Measurements from ENCODE around the gene TMEM50B. TPM values are rescaled to one million over a fixed set of nuclear protein-coding genes. Genes with fewer than 3 reads are reported as not detected.
"Not testable (repeated sequence)": the region's sequence is repeated elsewhere in the genome, so short reads cannot be mapped to it uniquely, and the experiment has no call there.

Gene TMEM50B
- total and polyA plus RNA-seq, 3 donors from 2014 or later = 57.8 to 115 (median 70.6) TPM

DNA sequence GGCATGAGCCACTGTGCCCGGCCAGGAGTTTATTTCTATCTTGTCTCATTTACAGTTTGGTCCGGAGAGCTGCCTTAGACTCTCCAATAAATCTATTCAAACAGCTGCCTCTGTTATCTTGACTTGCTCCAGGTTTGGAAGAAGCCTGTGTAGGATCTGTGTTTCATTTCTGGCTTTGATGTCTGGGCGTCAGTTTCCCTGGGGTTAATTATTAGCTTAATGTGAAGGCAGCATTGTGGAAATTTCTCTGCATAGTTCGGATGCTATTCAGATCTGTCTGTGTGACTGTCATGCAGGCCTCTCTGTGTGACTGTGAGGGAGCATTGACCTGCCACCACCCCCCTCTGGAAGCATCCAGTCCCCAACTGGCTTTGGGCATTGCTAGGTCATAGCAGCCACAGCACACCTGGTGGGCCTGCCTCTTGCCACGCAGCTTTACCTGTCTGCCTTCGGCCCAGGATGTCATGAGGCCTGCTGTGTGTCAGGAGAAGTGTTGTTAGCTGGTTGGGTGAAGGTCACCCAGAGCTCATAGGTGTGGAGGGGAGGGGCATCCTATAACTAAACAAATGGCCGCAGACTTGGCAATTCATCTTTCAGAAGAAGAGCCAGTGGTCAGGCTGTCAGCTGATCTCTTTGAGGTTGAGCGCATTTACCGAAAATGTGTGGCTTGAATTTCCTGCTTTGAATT is 66.8 kb downstream of the TMEM50B start:
- Histone ChIP-seq H3K9me3 (no peaks in the 10 kb centered on the region), H3K4me1 (peaks cover 34% of the 10 kb centered on the region), H3K36me3 (ENCODE audit: low read depth, missing control alignments) (no peaks in the 10 kb centered on the region), H3K27ac (peak overlapping the region in 1 of 2 donors; percentile 26), H3K4me3 (no peak overlapping the region), H3K27me3 (no peaks in the 10 kb centered on the region)
- intact Hi-C loops (cut with DNase I; ENCODE audit: low total_unique reads) = no loop called here
- 70 to 77% methylated on average over 9 of the region's 9 CpGs for WGBS, 2 donors
- TF ChIP-seq, protein P1, sequence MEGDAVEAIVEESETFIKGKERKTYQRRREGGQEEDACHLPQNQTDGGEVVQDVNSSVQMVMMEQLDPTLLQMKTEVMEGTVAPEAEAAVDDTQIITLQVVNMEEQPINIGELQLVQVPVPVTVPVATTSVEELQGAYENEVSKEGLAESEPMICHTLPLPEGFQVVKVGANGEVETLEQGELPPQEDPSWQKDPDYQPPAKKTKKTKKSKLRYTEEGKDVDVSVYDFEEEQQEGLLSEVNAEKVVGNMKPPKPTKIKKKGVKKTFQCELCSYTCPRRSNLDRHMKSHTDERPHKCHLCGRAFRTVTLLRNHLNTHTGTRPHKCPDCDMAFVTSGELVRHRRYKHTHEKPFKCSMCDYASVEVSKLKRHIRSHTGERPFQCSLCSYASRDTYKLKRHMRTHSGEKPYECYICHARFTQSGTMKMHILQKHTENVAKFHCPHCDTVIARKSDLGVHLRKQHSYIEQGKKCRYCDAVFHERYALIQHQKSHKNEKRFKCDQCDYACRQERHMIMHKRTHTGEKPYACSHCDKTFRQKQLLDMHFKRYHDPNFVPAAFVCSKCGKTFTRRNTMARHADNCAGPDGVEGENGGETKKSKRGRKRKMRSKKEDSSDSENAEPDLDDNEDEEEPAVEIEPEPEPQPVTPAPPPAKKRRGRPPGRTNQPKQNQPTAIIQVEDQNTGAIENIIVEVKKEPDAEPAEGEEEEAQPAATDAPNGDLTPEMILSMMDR (IDR thresholded peaks at IDR 0.05) = no peak
- no peak for TF ChIP-seq POLR2A (IDR thresholded peaks at IDR 0.05)
- no peak for DNase-seq

- 81 to 86% methylated on average over 12 of the region's 12 CpGs for WGBS, 2 donors
- H3K36me3 ChIP-seq (ENCODE audit: low read depth, missing control alignments); intact Hi-C loops (cut with DNase I; ENCODE audit: low total_unique reads); H3K4me3 ChIP-seq; H3K9me3 ChIP-seq; DNase-seq; H3K27me3 ChIP-seq: not testable (repeated sequence)
- Histone ChIP-seq H3K4me1 (peaks cover 34% of the 10 kb centered on the region), H3K27ac (peak overlapping the region in 1 of 2 donors; percentile 26)
Observed at GRCh38 chr21:33412439-33412831, 67.3 kb downstream of the TMEM50B start.

GRCh38 chr21:33411949-33412430 is 67.8 kb downstream of the TMEM50B start:
- no peak overlapping the region for H3K27ac ChIP-seq
- no peaks in the 10 kb centered on the region for H3K27me3 ChIP-seq
- no peaks in the 10 kb centered on the region for H3K9me3 ChIP-seq
- no peak overlapping the region for H3K4me3 ChIP-seq
- H3K36me3 ChIP-seq (ENCODE audit: low read depth, missing control alignments) = no peaks in the 10 kb centered on the region
- intact Hi-C loops (cut with DNase I; ENCODE audit: low total_unique reads) = no loop called here
- DNase-seq = no peak
- H3K4me1 ChIP-seq = peaks cover 34% of the 10 kb centered on the region
- TF ChIP-seq, protein P1 (IDR thresholded peaks at IDR 0.05) = no peak
- TF ChIP-seq POLR2A (IDR thresholded peaks at IDR 0.05) = no peak
- 71 to 82% methylated on average over 8 of the region's 8 CpGs for WGBS, 2 donors

- Histone ChIP-seq H3K27ac (no peak overlapping the region), H3K9me3 (no peaks in the 10 kb centered on the region), H3K27me3 (no peaks in the 10 kb centered on the region), H3K4me3 (no peak overlapping the region), H3K4me1 (peaks cover 21% of the 10 kb centered on the region), H3K36me3 (ENCODE audit: low read depth, missing control alignments) (no peaks in the 10 kb centered on the region)
- peak; percentile 36 for DNase-seq
- intact Hi-C loops (cut with DNase I; ENCODE audit: low total_unique reads) = no loop called here
- WGBS, 2 donors = 50 to 51% methylated on average over 5 of the region's 5 CpGs
- TF ChIP-seq, protein P1 (IDR thresholded peaks at IDR 0.05) = no peak
- no peak for TF ChIP-seq POLR2A (IDR thresholded peaks at IDR 0.05)
Observed at GRCh38 chr21:33406493-33406892, 73.3 kb downstream of the TMEM50B start.

DNA sequence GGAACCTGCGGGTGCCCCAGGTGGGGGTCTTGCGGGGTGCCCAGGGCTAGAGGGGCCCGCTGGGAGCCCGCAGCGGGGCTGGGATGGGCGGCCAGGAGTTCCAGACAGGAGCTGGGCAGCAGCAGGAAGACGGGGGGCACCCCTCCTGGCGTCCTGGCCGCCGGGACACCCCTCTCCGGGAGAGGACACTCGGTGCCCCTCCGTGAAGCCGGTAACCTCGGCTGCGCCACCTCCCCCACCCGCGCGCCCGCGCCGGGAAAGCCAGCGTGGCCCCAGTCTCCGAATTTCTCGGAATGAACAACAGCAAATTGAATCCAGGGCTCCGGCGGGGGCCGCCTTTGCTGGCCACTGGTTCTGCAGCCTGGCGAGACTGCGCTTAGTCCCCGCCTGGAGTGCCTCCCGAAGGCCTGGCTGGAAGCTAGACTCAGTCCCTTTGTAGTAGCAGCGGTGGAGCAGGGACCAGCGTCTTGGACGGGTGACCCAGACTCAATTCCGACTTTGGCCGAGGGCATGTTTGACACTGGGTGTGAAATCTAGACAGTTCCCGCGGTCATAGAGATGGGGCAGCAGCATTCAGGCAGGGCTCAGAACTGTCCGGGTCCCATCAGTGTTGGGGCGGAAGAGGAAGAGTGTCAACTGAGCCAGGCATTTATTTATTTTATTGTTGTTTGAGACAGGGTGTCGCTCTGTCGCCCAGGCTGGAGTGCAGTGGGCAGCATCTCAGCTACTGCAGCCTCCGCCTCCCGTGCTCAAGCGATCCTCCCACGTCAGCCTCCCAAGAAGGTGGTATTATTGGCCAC is 75.8 kb downstream of the TMEM50B start:
- Histone ChIP-seq H3K27ac (peak overlapping the region; percentile 95 to 98), H3K4me3 (peak overlapping the region; percentile 80 to 96), H3K27me3 (no peaks in the 10 kb centered on the region), H3K4me1 (peaks cover 16% of the 10 kb centered on the region), H3K9me3 (no peaks in the 10 kb centered on the region), H3K36me3 (ENCODE audit: low read depth, missing control alignments) (no peaks in the 10 kb centered on the region)
- no peak for TF ChIP-seq POLR2A (IDR thresholded peaks at IDR 0.05)
- TF ChIP-seq, protein P1 (IDR thresholded peaks at IDR 0.05) = no peak
- DNase-seq = peak; percentile 66
- WGBS, 2 donors = 1 to 3% methylated on average over 32 to 47 of the region's 47 CpGs
- intact Hi-C loops (cut with DNase I; ENCODE audit: low total_unique reads) = no loop called here

Measured in testis (tissue), 3 donors.